ENCODE data around the gene ABRAXAS1.
A peak's percentile ranks its signal among the peaks of the same experiment; 100 is the strongest.

ABRAXAS1 gene

DNA sequence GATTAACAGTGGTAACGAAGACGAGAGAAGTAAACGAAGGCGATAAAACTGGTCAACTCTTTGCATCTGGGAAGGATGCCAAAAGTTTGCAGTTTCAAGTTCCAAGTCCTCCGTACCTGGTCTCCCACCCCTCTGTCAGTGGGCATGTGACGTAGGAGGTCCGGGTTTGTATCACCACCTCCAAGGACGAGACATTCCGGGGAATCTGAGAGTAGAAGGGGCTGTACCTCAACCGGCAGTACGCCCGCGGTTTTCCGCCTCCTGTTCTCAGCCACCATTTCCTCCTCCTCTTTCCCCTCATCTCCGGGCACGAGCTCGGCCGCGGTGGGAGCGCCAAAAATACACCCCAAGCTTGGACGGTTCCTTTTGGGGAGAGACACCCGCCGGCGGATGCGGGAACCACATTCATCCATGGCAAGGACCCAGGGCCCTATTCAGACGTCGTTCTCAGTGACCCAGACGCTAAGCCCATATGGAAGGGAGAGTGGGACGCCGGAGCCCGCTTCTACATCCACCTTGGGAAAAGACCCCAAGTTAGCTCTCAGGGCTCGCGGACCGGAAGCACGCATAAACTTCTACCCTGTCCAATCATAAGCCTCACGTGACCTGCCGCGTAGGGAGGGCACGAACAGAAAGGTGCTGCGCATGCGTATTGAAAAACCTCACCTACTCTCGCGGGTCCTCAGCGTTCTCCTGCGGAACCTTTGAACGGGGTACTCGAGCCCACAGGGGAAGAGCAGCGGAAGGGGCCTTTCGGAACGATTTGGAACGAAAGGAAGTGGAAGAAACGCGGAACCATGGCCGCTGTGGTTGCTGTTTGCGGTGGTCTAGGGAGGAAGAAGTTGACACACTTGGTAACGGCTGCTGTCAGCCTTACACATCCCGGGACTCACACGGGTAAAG, 29.4 kb downstream of the ABRAXAS1 start, which contains the start of the genes HELQ and MRPS18C:
Gene HELQ (minus strand): TSS at position 543 of the 903 bp plus-strand sequence. CDS start 130 bp downstream, at position 413.
Gene MRPS18C (plus strand): TSS at position 778 of the 903 bp plus-strand sequence. CDS start 20 bp downstream, at position 798.
- peak; percentile 95 for DNase-seq (ENCODE audit: low read depth)
- TF ChIP-seq, protein P1, sequence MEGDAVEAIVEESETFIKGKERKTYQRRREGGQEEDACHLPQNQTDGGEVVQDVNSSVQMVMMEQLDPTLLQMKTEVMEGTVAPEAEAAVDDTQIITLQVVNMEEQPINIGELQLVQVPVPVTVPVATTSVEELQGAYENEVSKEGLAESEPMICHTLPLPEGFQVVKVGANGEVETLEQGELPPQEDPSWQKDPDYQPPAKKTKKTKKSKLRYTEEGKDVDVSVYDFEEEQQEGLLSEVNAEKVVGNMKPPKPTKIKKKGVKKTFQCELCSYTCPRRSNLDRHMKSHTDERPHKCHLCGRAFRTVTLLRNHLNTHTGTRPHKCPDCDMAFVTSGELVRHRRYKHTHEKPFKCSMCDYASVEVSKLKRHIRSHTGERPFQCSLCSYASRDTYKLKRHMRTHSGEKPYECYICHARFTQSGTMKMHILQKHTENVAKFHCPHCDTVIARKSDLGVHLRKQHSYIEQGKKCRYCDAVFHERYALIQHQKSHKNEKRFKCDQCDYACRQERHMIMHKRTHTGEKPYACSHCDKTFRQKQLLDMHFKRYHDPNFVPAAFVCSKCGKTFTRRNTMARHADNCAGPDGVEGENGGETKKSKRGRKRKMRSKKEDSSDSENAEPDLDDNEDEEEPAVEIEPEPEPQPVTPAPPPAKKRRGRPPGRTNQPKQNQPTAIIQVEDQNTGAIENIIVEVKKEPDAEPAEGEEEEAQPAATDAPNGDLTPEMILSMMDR (IDR thresholded peaks at IDR 0.05; ENCODE audit: control insufficient read depth, insufficient read depth, low read depth, low read length, missing control alignments): peak; percentile 47
- peak within 1 kb of the TSS; percentile 97 for H3K4me3 ChIP-seq (ENCODE audit: control insufficient read depth, low read depth, low read length)

DNA sequence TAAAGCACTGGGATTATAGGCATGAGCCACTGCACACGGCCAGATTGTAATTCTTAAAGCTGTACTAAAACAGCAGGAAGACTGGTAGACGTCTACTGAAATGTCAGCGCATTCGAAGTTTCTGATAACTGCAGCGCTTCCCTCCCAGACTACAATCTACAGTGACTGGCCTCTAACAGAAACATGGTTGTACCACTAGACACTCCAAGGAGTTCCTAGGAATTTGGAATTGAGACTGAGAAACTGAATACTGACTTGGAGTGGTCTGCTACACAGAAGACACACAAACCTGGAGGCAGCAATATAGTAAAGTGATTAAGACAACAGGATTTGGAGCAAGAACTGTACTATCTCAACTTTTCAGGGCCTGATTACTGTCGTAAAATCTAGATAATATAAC, 30.2 kb downstream of the ABRAXAS1 start:
- TF ChIP-seq, protein P1 (IDR thresholded peaks at IDR 0.05; ENCODE audit: control insufficient read depth, insufficient read depth, low read depth, low read length, missing control alignments): no peak
- H3K4me3 ChIP-seq (ENCODE audit: control insufficient read depth, low read depth, low read length): peak overlapping the region; percentile 97

DNA sequence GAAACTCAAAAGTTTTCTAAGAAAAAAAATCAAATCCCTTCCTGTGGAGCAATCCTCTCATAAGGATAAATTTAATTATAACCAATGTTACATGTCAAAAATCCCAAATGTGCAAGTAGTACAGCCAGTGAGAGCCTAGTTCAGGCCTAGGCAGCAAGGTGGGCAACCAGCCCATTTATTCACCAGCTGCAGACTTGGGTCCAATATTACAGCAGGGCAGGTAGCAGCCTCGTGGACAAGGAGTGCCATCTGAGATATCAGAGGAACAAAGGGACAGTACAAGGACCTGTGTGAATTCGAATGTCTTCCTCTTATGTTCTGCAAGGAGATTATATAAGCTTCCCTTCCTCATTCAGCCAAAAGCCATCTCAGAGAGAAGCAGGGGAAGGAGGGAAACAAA, 35.9 kb downstream of the ABRAXAS1 start:
- DNase-seq (ENCODE audit: low read depth): no peak
- TF ChIP-seq, protein P1 (IDR thresholded peaks at IDR 0.05; ENCODE audit: control insufficient read depth, insufficient read depth, low read depth, low read length, missing control alignments): no peak
- H3K4me3 ChIP-seq (ENCODE audit: control insufficient read depth, low read depth, low read length): no peak overlapping the region

More for the DNA sequence above, 30.2 kb downstream of the ABRAXAS1 start:
- DNase-seq (ENCODE audit: low read depth): no peak

DNA sequence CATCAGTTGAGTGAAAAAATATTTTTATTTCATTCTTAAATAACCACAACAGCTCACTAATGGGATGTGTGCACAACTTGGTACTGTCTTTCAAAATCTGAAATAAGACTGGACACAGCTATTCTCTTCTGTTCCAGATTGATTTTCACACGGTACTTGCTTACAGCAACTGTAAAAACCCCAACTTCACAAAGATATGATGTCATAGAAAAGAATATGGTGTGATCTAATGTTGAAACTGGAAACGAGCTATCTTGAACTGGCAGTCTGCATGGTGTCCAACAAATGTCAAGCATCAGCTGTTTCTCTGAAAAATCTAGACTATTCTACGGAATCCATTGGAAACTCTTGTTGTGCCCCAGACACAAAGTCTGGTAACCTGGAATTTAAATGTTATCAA, 44.0 kb downstream of the ABRAXAS1 start:
- TF ChIP-seq, protein P1 (IDR thresholded peaks at IDR 0.05; ENCODE audit: control insufficient read depth, insufficient read depth, low read depth, low read length, missing control alignments): no peak
- no peak overlapping the region for H3K4me3 ChIP-seq (ENCODE audit: control insufficient read depth, low read depth, low read length)
- DNase-seq (ENCODE audit: low read depth): no peak

DNA sequence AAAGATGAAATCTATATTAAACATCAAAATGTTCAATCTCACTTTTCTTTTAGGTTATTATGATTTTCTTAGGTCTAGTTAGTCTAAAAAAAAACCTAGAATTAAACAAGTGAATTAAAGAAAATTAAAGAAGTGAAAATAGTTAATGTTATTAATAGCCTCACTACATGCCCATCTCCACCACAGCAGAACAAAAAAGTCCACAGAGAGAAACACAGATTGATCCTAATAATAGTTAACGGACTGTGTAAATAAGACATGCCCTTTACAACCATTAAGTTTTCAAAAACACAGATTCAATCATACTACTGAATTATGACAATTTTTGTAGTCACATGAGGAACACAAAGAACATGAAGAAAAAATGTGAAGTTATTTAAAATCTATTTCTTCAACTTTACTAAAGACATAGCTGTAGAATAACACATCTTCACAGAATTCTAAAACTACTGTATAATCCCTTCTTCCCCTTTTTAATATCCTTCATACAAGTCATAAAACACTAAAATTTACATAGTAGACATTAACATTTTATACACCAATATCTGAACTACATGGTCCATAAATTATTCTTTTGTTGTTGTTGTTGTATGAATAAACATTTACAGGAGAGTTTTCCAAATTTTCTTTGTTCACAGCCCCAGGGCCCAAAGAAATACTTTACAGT, 44.6 kb downstream of the ABRAXAS1 start:
- no peak overlapping the region for H3K4me3 ChIP-seq (ENCODE audit: control insufficient read depth, low read depth, low read length)
- DNase-seq (ENCODE audit: low read depth): no peak
- TF ChIP-seq, protein P1 (IDR thresholded peaks at IDR 0.05; ENCODE audit: control insufficient read depth, insufficient read depth, low read depth, low read length, missing control alignments): no peak

DNA sequence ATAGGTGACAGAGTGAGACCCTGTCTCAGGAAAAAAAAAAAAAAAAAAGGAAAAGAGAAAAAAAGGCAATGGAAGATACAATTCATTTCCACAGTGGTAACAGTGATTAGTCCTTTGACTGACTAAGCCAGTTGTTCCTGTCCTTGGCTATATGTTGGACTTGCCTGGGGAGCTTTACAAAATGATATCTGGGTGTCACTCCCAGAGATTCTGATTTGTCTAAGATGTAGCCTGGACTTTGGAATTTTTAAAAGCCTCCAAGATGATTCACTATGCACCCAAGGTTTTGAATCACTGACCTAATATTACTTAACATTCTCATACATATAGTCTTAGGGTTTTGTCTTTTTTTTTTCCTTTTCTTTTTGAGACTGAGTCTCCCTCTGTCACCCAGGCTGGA, 46.2 kb downstream of the ABRAXAS1 start:
- DNase-seq (ENCODE audit: low read depth): no peak
- TF ChIP-seq, protein P1 (IDR thresholded peaks at IDR 0.05; ENCODE audit: control insufficient read depth, insufficient read depth, low read depth, low read length, missing control alignments): no peak
- H3K4me3 ChIP-seq (ENCODE audit: control insufficient read depth, low read depth, low read length): no peak overlapping the region
